Measurements from ENCODE around the gene RIT2. TPM values are rescaled to one million over a fixed set of nuclear protein-coding genes. Genes with fewer than 3 reads are reported as not detected.

RIT2 gene
- total RNA-seq, 4 donors from 2014 or later: not detected

GRCh38 chr18:43043626-43044025 is 71.9 kb downstream of the RIT2 start:
- TF ChIP-seq EP300 (IDR thresholded peaks at IDR 0.05): no peak
- TF ChIP-seq, protein P1, sequence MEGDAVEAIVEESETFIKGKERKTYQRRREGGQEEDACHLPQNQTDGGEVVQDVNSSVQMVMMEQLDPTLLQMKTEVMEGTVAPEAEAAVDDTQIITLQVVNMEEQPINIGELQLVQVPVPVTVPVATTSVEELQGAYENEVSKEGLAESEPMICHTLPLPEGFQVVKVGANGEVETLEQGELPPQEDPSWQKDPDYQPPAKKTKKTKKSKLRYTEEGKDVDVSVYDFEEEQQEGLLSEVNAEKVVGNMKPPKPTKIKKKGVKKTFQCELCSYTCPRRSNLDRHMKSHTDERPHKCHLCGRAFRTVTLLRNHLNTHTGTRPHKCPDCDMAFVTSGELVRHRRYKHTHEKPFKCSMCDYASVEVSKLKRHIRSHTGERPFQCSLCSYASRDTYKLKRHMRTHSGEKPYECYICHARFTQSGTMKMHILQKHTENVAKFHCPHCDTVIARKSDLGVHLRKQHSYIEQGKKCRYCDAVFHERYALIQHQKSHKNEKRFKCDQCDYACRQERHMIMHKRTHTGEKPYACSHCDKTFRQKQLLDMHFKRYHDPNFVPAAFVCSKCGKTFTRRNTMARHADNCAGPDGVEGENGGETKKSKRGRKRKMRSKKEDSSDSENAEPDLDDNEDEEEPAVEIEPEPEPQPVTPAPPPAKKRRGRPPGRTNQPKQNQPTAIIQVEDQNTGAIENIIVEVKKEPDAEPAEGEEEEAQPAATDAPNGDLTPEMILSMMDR (IDR thresholded peaks at IDR 0.05): no peak
- TF ChIP-seq POLR2A (IDR thresholded peaks at IDR 0.05): no peak
- Histone ChIP-seq H3K9me3 (no peaks in the 10 kb centered on the region), H3K36me3 (no peaks in the 10 kb centered on the region), H3K27me3 (no peaks in the 10 kb centered on the region), H3K4me1 (no peaks in the 10 kb centered on the region), H3K4me3 (no peak overlapping the region), H3K27ac (no peak overlapping the region)
- no peak for DNase-seq (ENCODE audit: low spot score in 2 of 2)
- 70 to 72% methylated on average over 4 of the region's 4 CpGs for WGBS, 2 donors

GRCh38 chr18:43040281-43040680 is 75.2 kb downstream of the RIT2 start:
- H3K36me3 ChIP-seq: no peaks in the 10 kb centered on the region
- DNase-seq (ENCODE audit: low spot score in 2 of 2): no peak
- no peaks in the 10 kb centered on the region for H3K27me3 ChIP-seq
- WGBS, 2 donors: 83 to 88% methylated on average over 2 of the region's 2 CpGs
- TF ChIP-seq, protein P1 (IDR thresholded peaks at IDR 0.05): no peak
- TF ChIP-seq POLR2A (IDR thresholded peaks at IDR 0.05) (no peak), EP300 (IDR thresholded peaks at IDR 0.05) (no peak)
- no peaks in the 10 kb centered on the region for H3K9me3 ChIP-seq
- H3K4me1 ChIP-seq: no peaks in the 10 kb centered on the region
- no peak overlapping the region for H3K4me3 ChIP-seq
- H3K27ac ChIP-seq: no peak overlapping the region

DNA sequence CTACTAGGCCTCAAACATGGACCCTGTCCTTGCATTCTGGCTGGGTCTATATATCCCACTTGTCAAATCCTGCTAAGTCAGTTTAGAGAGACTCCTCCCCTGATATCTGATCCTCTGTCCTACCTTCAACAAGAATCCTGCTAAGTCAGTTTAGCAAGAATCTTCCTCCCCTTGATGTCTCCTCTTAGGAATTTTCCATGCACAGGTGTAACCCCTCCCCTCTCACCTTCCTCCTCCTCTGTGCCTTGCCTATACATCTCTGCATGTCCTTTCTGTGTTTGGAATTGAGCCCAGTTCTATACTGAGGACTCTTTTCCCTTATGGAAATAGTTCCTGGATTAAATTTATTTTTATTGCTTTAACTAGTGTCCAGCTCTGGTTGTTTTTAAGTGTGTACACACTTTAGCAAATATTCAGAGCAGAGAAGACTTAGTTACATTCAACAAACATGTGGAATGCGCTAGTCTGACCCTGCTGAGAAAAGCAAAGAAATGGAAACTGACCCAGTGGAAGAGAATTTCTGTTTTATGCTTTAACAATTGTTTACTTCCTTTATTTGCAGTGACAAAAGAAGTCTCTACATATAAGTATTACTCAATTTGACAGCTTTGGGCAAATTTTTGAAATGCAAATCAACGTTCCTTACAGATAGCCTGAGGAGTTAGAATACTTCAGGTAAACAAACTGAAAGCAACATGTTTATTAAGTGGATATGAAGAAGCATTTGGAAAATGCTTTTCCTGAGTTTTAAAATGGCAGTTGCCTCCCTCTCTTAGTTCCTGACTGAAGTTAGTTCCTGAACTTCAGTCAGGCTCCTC is 80.6 kb downstream of the RIT2 start:
- TF ChIP-seq POLR2A (IDR thresholded peaks at IDR 0.05) (no peak), EP300 (IDR thresholded peaks at IDR 0.05) (no peak)
- TF ChIP-seq, protein P1 (IDR thresholded peaks at IDR 0.05): no peak
- H3K9me3 ChIP-seq: no peaks in the 10 kb centered on the region
- WGBS, 2 donors: 40 to 44% methylated on average over 2 of the region's 2 CpGs
- H3K27me3 ChIP-seq: no peaks in the 10 kb centered on the region
- H3K4me1 ChIP-seq: no peaks in the 10 kb centered on the region
- no peak overlapping the region for H3K4me3 ChIP-seq
- H3K36me3 ChIP-seq: no peaks in the 10 kb centered on the region
- DNase-seq (ENCODE audit: low spot score in 2 of 2): no peak
- H3K27ac ChIP-seq: no peak overlapping the region

DNA sequence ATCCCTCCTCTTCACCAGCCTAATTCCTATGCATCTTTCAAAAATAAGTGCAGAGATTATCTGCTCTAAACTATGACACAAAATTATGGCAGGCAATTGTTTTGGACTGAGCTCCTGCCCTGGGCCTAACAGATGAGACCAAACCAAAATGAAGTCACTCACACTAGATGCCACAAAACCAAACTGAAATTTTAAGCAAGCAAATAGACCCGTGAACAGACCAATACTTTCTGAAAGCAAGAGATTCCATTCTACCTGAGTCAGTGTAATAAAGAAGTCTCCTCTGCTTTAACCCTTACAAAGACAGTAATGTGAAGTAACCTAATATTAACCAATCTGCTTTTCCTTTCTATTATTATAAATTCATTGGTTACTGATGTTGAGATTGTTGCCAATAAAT is 84.3 kb downstream of the RIT2 start:
- WGBS, 2 donors: 61 to 70% methylated on average over 1 of the region's 1 CpG
- DNase-seq (ENCODE audit: low spot score in 2 of 2): no peak
- no peaks in the 10 kb centered on the region for H3K4me1 ChIP-seq
- H3K27ac ChIP-seq: no peak overlapping the region
- H3K4me3 ChIP-seq: no peak overlapping the region
- H3K9me3 ChIP-seq: no peaks in the 10 kb centered on the region
- no peaks in the 10 kb centered on the region for H3K36me3 ChIP-seq
- no peaks in the 10 kb centered on the region for H3K27me3 ChIP-seq
- TF ChIP-seq EP300 (IDR thresholded peaks at IDR 0.05) (no peak), POLR2A (IDR thresholded peaks at IDR 0.05) (no peak)
- TF ChIP-seq, protein P1 (IDR thresholded peaks at IDR 0.05): no peak

GRCh38 chr18:43029414-43029813 is 86.1 kb downstream of the RIT2 start:
- H3K27me3 ChIP-seq: no peaks in the 10 kb centered on the region
- no peaks in the 10 kb centered on the region for H3K9me3 ChIP-seq
- H3K4me1 ChIP-seq: no peaks in the 10 kb centered on the region

More at GRCh38 chr18:43029414-43029813, 86.1 kb downstream of the RIT2 start:
- no peak overlapping the region for H3K27ac ChIP-seq
- no peaks in the 10 kb centered on the region for H3K36me3 ChIP-seq
- DNase-seq (ENCODE audit: low spot score in 2 of 2): no peak
- H3K4me3 ChIP-seq: no peak overlapping the region
- TF ChIP-seq, protein P1 (IDR thresholded peaks at IDR 0.05): no peak
- TF ChIP-seq EP300 (IDR thresholded peaks at IDR 0.05): no peak
- no peak for TF ChIP-seq POLR2A (IDR thresholded peaks at IDR 0.05)

All from tibial nerve (tissue), 4 donors.